Stimulated activated effector memory CD8-positive, alpha-beta T cell treated with anti-CD3 and anti-CD28 coated beads, Interleukin-12 subunit alpha, Interleukin-12 subunit beta, amount 100 ng/mL, for 72 hours (primary cell): ENCODE results near the gene WDR31.

Source experiments
- ATAC-seq: fragments of 150-1000 bp; cut with Tn5 transposase; 2 replicates; pipeline ENCODE4 v1.10.0; 2021
- DNase-seq, 2 donors: peaks; one replicate each; pipeline ENCODE4 v3.0.0; 2021 to 2022; ENCODE audit warnings: low spot score in 2 of 2
- H3K27ac Mint-ChIP-seq: one replicate; pipeline ENCODE4 v1.8.0; 2022; ENCODE audit warnings: mild to moderate bottlenecking, mixed read lengths
- H3K36me3 Mint-ChIP-seq: one replicate; pipeline ENCODE4 v1.8.0; 2022; ENCODE audit warnings: mild to moderate bottlenecking, mixed read lengths
- H3K4me1 Mint-ChIP-seq: one replicate; pipeline ENCODE4 v1.8.0; 2022; ENCODE audit warnings: mixed read lengths
- H3K4me3 Mint-ChIP-seq: one replicate; pipeline ENCODE4 v1.8.0; 2022; ENCODE audit warnings: mild to moderate bottlenecking, mixed read lengths
- H3K9me3 Mint-ChIP-seq: one replicate; pipeline ENCODE4 v1.8.0; 2022; ENCODE audit warnings: mixed read lengths

WDR31 gene

GRCh38 chr9:113326230-113326629 is 13.8 kb downstream of the WDR31 start:
- no peaks in the 10 kb centered on the region for H3K9me3 Mint-ChIP-seq
- no peaks in the 10 kb centered on the region for H3K36me3 Mint-ChIP-seq
- ATAC-seq (no peak), DNase-seq (no peak)
- H3K4me3 Mint-ChIP-seq, result no peak overlapping the region
- H3K27ac Mint-ChIP-seq, result no peak overlapping the region
- no peaks in the 10 kb centered on the region for H3K4me1 Mint-ChIP-seq

DNA sequence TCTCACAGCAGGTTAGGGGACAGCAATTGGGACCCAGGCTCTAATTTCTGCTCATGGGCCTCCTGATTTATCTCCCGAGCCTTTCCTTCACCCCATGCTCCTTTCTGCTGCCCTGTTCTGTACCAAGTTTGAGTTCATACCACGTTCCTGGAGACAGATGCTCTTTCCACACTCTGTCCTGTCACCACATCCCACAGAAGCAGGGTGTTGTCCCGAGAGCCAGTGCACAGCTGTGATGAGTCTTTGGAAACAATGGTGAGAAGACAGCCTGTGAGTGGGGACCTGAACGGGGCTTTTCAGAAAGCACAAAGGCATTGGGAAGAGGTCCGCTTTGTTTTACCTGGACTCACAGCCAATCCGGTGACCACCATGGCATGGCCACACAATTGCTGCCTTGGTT is 17.4 kb downstream of the WDR31 start:
- Mint-ChIP-seq H3K27ac (no peak overlapping the region), H3K4me1 (no peaks in the 10 kb centered on the region), H3K9me3 (no peaks in the 10 kb centered on the region), H3K36me3 (no peaks in the 10 kb centered on the region), H3K4me3 (no peak overlapping the region)
- DNase-seq, result no peak
- no peak for ATAC-seq

- Mint-ChIP-seq H3K36me3 (no peaks in the 10 kb centered on the region), H3K4me1 (no peaks in the 10 kb centered on the region), H3K27ac (no peak overlapping the region), H3K4me3 (no peak overlapping the region), H3K9me3 (no peaks in the 10 kb centered on the region)
- no peak for DNase-seq
- ATAC-seq, result no peak
These were observed 20.0 kb downstream of the WDR31 start for GRCh38 chr9:113320051-113320450.

DNA sequence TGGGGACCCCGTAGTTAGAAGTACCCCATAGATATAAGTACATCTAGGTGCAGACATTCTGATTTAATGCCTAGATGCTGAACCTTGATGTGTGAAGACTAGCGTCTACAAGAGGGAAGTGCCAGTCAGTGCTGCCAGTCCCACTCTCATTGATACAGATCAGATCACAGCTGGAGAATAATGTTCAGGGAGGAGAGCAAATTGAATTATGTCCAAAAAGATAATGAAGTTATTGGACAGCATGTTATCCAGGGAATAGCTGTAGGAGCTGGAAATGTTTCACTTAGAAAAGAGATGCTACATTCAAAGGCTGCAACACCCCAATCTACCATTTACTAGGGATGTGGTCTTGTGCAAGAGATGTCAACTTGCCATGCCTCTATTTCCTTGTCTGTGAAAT is 21.0 kb downstream of the WDR31 start:
- Mint-ChIP-seq H3K4me3 (no peak overlapping the region), H3K27ac (no peak overlapping the region), H3K4me1 (no peaks in the 10 kb centered on the region), H3K9me3 (no peaks in the 10 kb centered on the region), H3K36me3 (no peaks in the 10 kb centered on the region)
- ATAC-seq (no peak), DNase-seq (no peak)

DNA sequence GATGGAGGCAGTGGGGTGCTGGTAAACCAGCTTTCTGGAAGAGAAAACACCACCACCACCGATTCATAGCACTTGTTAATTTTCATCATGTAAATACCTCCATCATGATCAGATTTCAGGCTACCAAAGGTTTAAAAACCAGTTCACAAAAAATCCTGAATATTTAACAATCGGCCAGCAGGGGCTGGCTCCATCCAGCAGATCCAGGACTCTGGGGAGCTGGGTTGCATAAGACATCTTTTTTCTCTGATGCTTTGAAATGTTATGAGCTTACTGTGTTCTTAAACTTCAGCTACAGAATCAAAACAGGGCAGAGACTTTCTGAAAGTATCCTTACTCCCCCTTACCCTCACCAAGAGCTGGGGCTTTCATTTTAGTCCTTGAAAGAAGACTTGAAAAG is 22.3 kb downstream of the WDR31 start:
- no peaks in the 10 kb centered on the region for H3K4me1 Mint-ChIP-seq
- H3K36me3 Mint-ChIP-seq, result no peaks in the 10 kb centered on the region
- DNase-seq (no peak), ATAC-seq (no peak)
- no peaks in the 10 kb centered on the region for H3K9me3 Mint-ChIP-seq
- no peak overlapping the region for H3K27ac Mint-ChIP-seq
- no peak overlapping the region for H3K4me3 Mint-ChIP-seq

DNA sequence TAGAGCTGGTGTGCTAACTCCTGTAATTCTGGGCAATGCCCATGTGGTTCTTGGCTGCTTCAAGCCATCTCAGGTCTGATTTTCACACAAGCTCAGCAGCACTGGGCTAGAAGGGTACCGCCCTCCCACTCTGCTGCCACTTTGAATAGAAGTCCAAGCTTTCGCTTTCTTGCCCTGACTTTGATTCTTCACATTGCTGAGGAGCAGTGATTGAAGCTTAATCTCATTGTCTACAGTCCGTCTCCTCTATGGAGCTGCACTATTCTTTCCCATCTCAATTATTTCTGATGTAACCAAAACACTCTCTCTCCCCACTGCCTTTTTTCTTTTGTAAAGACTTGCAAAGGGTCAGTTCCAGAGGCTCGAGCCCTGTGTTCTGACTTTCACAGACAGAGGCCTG is 24.0 kb downstream of the WDR31 start:
- no peaks in the 10 kb centered on the region for H3K36me3 Mint-ChIP-seq
- H3K27ac Mint-ChIP-seq, result no peak overlapping the region
- no peak overlapping the region for H3K4me3 Mint-ChIP-seq
- DNase-seq (no peak), ATAC-seq (no peak)
- no peaks in the 10 kb centered on the region for H3K4me1 Mint-ChIP-seq
- H3K9me3 Mint-ChIP-seq, result no peaks in the 10 kb centered on the region

DNA sequence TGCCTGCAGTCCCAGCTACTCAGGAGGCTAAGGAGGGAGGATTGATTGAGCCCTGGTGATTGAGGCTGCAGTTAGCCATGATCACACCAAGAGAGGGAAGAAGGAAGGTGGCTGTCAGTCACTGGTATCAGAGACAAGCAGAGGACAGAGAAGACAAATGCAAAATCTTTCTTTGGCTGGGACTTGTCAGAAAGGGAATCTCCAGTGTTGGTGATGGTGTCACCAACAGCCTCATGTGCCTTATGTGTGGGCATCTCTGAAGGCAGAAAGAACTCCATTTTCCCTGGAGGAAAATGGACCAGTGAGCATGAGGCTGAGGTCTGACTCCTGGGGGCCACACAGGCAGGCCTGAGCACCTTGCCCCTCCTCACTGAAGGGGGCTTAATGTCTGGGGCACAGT is 24.8 kb downstream of the WDR31 start:
- no peaks in the 10 kb centered on the region for H3K36me3 Mint-ChIP-seq
- H3K4me3 Mint-ChIP-seq, result no peak overlapping the region
- DNase-seq, result no peak
- H3K4me1 Mint-ChIP-seq, result no peaks in the 10 kb centered on the region
- no peak overlapping the region for H3K27ac Mint-ChIP-seq
- H3K9me3 Mint-ChIP-seq, result no peaks in the 10 kb centered on the region
- ATAC-seq, result no peak

GRCh38 chr9:113313261-113313660 is 26.8 kb downstream of the WDR31 start:
- H3K4me1 Mint-ChIP-seq, result no peaks in the 10 kb centered on the region
- DNase-seq (no peak), ATAC-seq (no peak)
- H3K4me3 Mint-ChIP-seq, result no peak overlapping the region
- no peak overlapping the region for H3K27ac Mint-ChIP-seq
- no peaks in the 10 kb centered on the region for H3K36me3 Mint-ChIP-seq
- no peaks in the 10 kb centered on the region for H3K9me3 Mint-ChIP-seq

DNA sequence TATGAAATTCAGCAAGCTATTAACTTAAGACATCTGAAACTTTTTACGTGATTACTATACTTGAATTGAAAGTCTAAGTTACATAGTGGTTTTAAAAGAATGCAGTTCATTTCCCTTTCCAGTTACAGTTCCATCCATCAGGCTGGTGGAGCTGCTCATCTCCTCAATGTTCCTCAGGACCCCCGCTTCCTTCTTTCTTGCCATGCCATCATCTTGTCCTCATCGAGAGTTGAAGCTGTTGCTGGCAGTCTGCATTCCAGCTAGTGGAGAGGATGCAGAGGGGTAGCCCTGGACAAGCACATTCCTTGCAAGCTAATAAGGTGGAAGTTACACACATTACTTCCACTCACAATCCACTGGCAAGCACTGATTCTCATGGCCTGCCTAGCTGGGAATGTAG is 28.1 kb downstream of the WDR31 start:
- Mint-ChIP-seq H3K9me3 (no peaks in the 10 kb centered on the region), H3K36me3 (no peaks in the 10 kb centered on the region), H3K4me3 (no peak overlapping the region), H3K4me1 (no peaks in the 10 kb centered on the region), H3K27ac (no peak overlapping the region)
- no peak for DNase-seq
- no peak for ATAC-seq

GRCh38 chr9:113310538-113310937 is 29.5 kb downstream of the WDR31 start:
- H3K9me3 Mint-ChIP-seq, result no peaks in the 10 kb centered on the region
- H3K36me3 Mint-ChIP-seq, result no peaks in the 10 kb centered on the region
- DNase-seq (no peak), ATAC-seq (no peak)
- H3K4me1 Mint-ChIP-seq, result no peaks in the 10 kb centered on the region
- H3K27ac Mint-ChIP-seq, result no peak overlapping the region
- H3K4me3 Mint-ChIP-seq, result no peak overlapping the region

- H3K27ac Mint-ChIP-seq, result no peak overlapping the region
- ATAC-seq (peak; percentile 55), DNase-seq (no peak)
- no peaks in the 10 kb centered on the region for H3K36me3 Mint-ChIP-seq
- H3K4me1 Mint-ChIP-seq, result no peaks in the 10 kb centered on the region
- no peaks in the 10 kb centered on the region for H3K9me3 Mint-ChIP-seq
- no peak overlapping the region for H3K4me3 Mint-ChIP-seq
These were observed 30.8 kb downstream of the WDR31 start for GRCh38 chr9:113309204-113309813.

- DNase-seq, result no peak
- Mint-ChIP-seq H3K4me3 (no peak overlapping the region), H3K9me3 (no peaks in the 10 kb centered on the region), H3K36me3 (no peaks in the 10 kb centered on the region), H3K27ac (no peak overlapping the region), H3K4me1 (no peaks in the 10 kb centered on the region)
- ATAC-seq, result no peak
These were observed 32.6 kb downstream of the WDR31 start for GRCh38 chr9:113307396-113307975.

GRCh38 chr9:113306566-113306965 is 33.5 kb downstream of the WDR31 start:
- H3K4me3 Mint-ChIP-seq, result no peak overlapping the region
- no peak overlapping the region for H3K27ac Mint-ChIP-seq
- H3K4me1 Mint-ChIP-seq, result no peaks in the 10 kb centered on the region
- ATAC-seq, result no peak
- no peaks in the 10 kb centered on the region for H3K9me3 Mint-ChIP-seq
- H3K36me3 Mint-ChIP-seq, result no peaks in the 10 kb centered on the region
- no peak for DNase-seq

DNA sequence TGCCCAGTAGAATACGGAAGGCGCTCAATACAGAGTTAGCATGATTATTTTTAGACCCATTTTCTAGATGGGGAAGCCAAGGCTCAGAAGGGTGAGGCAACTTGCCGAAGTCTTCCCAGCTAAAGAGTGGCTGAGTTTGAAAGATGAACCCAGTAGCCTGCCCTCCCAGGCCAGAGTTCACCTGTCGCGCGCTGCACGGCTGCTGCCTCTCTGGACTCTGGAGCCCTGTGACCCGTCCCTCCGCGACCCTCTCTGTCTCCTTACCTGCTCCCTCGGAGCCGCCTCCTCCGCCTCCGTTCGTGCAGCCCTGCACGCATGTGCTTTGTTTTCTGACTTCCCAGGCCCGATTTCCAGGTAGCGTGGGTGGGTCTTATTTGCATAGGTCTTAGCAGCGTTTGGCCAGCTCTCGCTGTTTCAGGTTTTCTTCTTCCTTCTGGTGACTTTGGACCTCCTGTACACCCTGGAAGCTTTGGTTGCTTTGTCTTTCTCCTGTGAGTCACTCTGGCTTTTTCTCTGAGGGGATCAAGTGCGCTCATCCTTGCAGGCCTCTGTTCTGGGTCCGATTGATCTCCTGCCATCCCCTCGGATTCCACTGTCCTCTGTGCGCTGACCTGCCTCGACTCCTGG is 37.2 kb downstream of the WDR31 start, which contains the start of gene RNF183:
RNF183 (minus strand) TSS at position 585 of the 627 bp plus-strand sequence. CDS start 5,192 bp downstream, outside the sequence.
- Mint-ChIP-seq H3K9me3 (no peaks in the 10 kb centered on the region), H3K4me1 (no peaks in the 10 kb centered on the region), H3K36me3 (no peaks in the 10 kb centered on the region), H3K4me3 (no peak within 1 kb of the TSS), H3K27ac (no peak within 1 kb of the TSS)
- DNase-seq (no peak), ATAC-seq (no peak)

DNA sequence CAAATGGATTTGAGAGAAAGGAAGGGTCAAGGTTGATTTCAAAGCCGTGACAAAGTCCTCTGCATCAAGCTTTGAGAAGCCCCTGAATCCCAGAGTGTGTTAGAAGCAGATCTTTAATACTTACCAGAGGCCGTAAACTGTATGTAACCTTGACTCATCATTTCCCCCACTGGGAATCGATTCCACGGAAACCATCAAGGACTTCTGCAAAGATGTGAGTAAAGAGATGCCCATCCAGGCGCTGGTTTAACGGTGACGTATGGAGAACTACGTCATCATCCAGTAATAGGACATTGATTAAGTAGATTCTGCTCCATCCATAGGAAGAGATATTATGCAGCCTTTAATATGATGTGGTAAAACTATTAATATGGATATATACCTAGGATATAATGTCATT is 38.5 kb downstream of the WDR31 start:
- ATAC-seq (no peak), DNase-seq (no peak)
- no peak overlapping the region for H3K27ac Mint-ChIP-seq
- H3K36me3 Mint-ChIP-seq, result no peaks in the 10 kb centered on the region
- no peaks in the 10 kb centered on the region for H3K4me1 Mint-ChIP-seq
- no peaks in the 10 kb centered on the region for H3K9me3 Mint-ChIP-seq
- no peak overlapping the region for H3K4me3 Mint-ChIP-seq

DNA sequence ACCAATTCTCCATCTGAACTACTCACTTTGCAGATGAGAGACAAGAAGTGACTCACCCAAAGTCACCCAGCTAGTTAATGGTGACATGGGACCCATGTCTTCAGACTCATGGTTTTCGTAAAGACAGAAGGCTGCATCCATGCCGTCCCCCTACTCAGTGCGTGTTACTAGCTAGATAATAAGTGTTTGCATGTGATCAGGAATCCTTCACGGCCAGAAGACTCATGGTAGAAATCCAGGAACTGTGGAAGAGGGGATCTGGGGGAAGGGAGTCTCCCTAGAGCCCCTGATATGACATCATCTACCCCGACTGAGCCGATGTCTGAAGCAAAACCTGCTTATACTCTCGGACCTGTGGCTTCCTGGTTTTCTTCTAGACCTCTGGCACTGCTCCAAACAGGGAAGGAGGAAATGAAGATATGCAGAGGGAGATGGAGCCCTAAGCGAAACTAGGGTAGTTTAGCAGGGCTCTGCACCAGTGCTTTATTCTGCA is 40.2 kb downstream of the WDR31 start:
- ATAC-seq, result no peak
- Mint-ChIP-seq H3K27ac (no peak overlapping the region), H3K4me3 (no peak overlapping the region), H3K36me3 (no peaks in the 10 kb centered on the region), H3K4me1 (no peaks in the 10 kb centered on the region), H3K9me3 (no peaks in the 10 kb centered on the region)
- no peak for DNase-seq
